ENCODE data around the gene OR52E4.

OR52E4 gene

GRCh38 chr11:5880329-5880728 lies at the start of gene OR52E4:
Gene OR52E4, plus strand, starts transcription at chr11:5880629. Its CDS starts 3,664 bp downstream, at chr11:5884293.
- DNase-seq (ENCODE audit: low spot score), result no peak
- TF ChIP-seq, protein P1, sequence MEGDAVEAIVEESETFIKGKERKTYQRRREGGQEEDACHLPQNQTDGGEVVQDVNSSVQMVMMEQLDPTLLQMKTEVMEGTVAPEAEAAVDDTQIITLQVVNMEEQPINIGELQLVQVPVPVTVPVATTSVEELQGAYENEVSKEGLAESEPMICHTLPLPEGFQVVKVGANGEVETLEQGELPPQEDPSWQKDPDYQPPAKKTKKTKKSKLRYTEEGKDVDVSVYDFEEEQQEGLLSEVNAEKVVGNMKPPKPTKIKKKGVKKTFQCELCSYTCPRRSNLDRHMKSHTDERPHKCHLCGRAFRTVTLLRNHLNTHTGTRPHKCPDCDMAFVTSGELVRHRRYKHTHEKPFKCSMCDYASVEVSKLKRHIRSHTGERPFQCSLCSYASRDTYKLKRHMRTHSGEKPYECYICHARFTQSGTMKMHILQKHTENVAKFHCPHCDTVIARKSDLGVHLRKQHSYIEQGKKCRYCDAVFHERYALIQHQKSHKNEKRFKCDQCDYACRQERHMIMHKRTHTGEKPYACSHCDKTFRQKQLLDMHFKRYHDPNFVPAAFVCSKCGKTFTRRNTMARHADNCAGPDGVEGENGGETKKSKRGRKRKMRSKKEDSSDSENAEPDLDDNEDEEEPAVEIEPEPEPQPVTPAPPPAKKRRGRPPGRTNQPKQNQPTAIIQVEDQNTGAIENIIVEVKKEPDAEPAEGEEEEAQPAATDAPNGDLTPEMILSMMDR (conservative IDR thresholded peaks at IDR 0.05; ENCODE audit: low read depth), result no peak
- CTCF ChIA-PET, result interaction anchor here (0.6 kb wide), 1 partner anchor 508 kb away, joined by 3 read pairs; no protein-coding TSS in a partner anchor
- POLR2A ChIA-PET (ENCODE audit: low non-redundant PET), result no interaction called here
- H3K27ac ChIP-seq, result no peak within 1 kb of the TSS

GRCh38 chr11:5831196-5831829 lies 49.1 kb upstream of the OR52E4 start:
- TF ChIP-seq, protein P1 (conservative IDR thresholded peaks at IDR 0.05; ENCODE audit: low read depth), result no peak
- no peak for DNase-seq (ENCODE audit: low spot score)
- H3K27ac ChIP-seq, result no peak overlapping the region
- POLR2A ChIA-PET (ENCODE audit: low non-redundant PET), result no interaction called here
- CTCF ChIA-PET, result no interaction called here

DNA sequence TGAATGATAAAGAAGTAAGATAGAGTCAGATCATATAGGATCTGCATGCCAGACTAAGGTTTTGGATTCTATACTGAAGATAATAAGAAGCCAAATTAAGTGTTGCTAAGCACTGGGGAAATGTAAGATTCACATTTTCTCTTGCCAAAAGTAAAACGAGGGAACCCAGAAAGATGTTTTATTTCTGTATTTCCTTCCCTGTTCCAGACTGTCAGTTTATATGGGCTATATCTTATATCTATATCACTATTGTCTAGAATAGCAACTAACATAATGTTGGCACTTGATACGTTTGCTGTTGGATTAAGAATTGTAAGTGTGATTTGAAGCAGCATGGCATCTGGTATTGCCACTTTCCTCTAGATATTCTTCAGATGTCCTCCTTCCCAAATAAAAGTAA lies 47.0 kb upstream of the OR52E4 start:
- CTCF ChIA-PET, result no interaction called here
- POLR2A ChIA-PET (ENCODE audit: low non-redundant PET), result interaction anchor here (0.7 kb wide), 2 partner anchors 8 to 374 kb away, joined by 5 to 7 read pairs; partner anchors contain the start of gene OR52E6
- H3K27ac ChIP-seq, result no peak overlapping the region
- DNase-seq (ENCODE audit: low spot score), result no peak
- TF ChIP-seq, protein P1 (conservative IDR thresholded peaks at IDR 0.05; ENCODE audit: low read depth), result no peak

DNA sequence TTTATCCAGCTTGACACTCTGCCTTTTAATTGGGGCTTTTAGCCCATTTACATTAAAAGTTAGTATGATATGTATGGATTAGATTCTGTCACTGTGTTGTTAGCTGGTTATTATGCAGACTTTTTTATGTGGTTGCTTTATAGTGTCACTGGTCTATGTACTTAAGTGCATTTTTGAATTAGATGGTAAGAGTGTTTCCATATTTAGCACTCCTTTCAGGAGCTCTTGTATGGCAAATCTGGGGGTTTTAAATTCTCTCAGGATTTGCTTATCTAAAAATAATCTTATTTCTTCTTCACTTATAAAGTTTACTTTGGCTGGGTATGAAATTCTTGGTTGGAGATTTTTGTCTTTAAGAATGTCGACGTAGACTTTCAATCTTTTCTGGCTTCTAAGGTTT lies 42.7 kb upstream of the OR52E4 start:
- CTCF ChIA-PET, result no interaction called here
- TF ChIP-seq, protein P1 (conservative IDR thresholded peaks at IDR 0.05; ENCODE audit: low read depth), result no peak
- POLR2A ChIA-PET (ENCODE audit: low non-redundant PET), result no interaction called here
- H3K27ac ChIP-seq, result no peak overlapping the region
- DNase-seq (ENCODE audit: low spot score), result no peak

- H3K27ac ChIP-seq, result no peak within 1 kb of the TSS
- TF ChIP-seq, protein P1 (conservative IDR thresholded peaks at IDR 0.05; ENCODE audit: low read depth), result no peak
- DNase-seq (ENCODE audit: low spot score), result no peak
- ChIA-PET CTCF (no interaction called here), POLR2A (ENCODE audit: low non-redundant PET) (interaction anchor here (0.5 kb wide), 1 partner anchor 9 kb away, joined by 7 read pairs; no protein-coding TSS in a partner anchor)
Observed at GRCh38 chr11:5841797-5842196, 38.6 kb upstream of the OR52E4 start, which contains the start of gene OR52E6. Gene OR52E6, minus strand, starts transcription at chr11:5841897. Its CDS starts 0 bp downstream, at chr11:5841897.

DNA sequence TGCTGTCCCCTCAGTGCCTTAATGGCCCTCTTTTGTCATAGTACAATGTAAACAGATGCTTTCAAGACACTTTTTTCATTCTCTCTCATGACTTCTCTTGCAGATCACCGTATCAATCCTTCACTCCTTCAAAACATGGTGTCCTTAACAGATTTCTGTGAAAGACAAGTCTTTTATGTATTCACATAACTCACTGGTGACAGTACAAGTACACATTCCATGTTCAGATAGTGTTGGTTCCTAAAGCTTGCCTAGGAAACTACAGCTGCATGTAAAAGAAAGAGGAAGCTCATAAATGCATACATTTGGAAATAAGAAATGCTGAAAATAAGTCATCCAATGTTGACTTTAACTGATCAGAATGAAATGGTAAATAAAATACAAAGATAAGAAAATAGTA lies 33.7 kb upstream of the OR52E4 start:
- no peak for DNase-seq (ENCODE audit: low spot score)
- TF ChIP-seq, protein P1 (conservative IDR thresholded peaks at IDR 0.05; ENCODE audit: low read depth), result no peak
- H3K27ac ChIP-seq, result no peak overlapping the region
- POLR2A ChIA-PET (ENCODE audit: low non-redundant PET), result no interaction called here
- CTCF ChIA-PET, result no interaction called here
